ENCODE results near the gene FOXM1.

The FOXM1 gene, protein sequence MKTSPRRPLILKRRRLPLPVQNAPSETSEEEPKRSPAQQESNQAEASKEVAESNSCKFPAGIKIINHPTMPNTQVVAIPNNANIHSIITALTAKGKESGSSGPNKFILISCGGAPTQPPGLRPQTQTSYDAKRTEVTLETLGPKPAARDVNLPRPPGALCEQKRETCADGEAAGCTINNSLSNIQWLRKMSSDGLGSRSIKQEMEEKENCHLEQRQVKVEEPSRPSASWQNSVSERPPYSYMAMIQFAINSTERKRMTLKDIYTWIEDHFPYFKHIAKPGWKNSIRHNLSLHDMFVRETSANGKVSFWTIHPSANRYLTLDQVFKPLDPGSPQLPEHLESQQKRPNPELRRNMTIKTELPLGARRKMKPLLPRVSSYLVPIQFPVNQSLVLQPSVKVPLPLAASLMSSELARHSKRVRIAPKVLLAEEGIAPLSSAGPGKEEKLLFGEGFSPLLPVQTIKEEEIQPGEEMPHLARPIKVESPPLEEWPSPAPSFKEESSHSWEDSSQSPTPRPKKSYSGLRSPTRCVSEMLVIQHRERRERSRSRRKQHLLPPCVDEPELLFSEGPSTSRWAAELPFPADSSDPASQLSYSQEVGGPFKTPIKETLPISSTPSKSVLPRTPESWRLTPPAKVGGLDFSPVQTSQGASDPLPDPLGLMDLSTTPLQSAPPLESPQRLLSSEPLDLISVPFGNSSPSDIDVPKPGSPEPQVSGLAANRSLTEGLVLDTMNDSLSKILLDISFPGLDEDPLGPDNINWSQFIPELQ

DNA sequence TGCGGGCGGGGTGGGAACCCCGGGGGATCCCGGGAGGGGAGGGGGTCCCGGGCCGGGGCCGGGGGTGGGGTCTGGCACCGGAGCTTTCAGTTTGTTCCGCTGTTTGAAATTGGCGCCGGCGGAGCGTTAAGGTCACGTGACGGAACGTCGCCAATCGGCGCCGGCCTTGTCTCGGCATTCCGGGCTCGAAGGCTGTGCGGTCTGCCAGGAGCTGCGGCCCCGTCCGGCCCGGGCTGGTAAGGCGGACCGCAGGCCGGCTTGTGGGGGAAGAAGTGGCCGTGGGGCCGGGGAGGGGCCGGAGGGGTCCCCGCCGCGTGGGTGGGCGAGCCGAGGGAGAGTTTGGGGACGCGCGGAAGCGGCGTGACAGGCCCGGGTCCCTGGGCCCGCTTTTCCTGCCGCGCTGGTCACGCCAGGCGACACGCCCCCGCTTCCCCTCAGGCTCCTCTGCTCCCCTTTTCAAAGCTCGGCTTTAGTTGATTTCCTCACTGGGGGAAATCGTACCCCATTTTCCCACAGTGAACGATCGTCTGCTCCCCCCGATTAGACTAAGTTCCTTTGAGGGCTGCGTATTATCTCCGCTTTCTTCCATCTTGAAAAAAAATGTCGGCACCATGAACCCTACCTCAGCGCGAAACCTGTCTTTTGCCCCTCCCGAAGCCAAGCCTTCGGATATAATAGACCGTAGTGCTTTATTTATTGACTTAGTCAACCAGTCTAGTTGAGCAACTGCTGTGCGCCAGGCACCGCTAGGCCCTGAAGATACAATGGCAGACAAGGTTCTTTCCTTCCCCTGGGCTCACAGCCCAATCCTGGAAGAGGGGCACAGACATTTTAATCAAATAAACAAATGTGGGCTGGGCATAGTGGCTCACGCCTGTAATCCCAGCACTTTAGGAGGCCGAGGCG lies at the start of gene FOXM1, which contains the start of gene RHNO1:
FOXM1 (minus strand) TSS at position 128 of the 906 bp plus-strand sequence. CDS start 2,696 bp downstream, outside the sequence.
RHNO1 (plus strand) TSS at position 177 of the 906 bp plus-strand sequence. CDS start 8,144 bp downstream, outside the sequence.
- Histone ChIP-seq H3K9me3 (ENCODE audit: control insufficient read depth in 2 of 2, low read length in 2 of 2) (no peaks in the 10 kb centered on the region), H3K27me3 (ENCODE audit: control insufficient read depth in 2 of 2, insufficient read depth in 2 of 2, low read length in 2 of 2) (no peaks in the 10 kb centered on the region)

DNA sequence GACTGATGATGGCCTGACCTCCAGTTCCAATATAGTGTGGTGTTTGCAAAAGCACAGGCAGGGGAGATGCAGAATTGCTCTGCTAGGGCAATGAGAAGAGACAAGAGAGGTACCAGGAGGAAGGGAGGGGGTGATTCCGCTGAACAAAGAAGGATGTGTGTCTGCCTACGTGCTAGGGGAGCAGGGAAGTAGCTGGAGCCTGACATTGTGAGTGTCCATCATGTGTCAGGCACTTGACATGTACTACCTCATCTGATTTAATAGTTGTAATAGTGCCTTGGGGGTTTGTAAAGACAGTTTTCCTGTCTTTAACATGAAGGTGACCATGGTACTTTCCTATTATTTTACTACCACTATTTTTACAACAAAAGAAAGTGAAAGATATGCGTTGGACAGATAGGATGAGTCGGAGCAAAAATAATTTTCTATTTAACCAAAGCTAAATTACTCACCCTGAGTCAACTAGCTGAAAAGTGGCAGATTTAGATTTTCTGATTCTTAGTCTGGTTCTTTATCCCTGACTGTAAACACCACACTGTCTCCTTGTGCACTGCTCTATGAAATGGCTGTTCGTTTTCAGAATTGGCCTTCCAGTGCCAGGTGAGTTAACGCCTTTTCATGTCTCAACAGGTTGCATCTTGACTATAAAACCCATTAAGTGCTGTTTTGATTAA lies 48.5 kb upstream of the FOXM1 start:
- no peak overlapping the region for H3K9ac ChIP-seq (ENCODE audit: low read depth in 1 of 2, low read length in 2 of 2)
- H3K4me1 ChIP-seq (ENCODE audit: control insufficient read depth in 2 of 2, insufficient read depth in 2 of 2, low read length in 2 of 2): no peaks in the 10 kb centered on the region
- H3K27ac ChIP-seq (ENCODE audit: low read depth in 2 of 2, low read length in 2 of 2): no peak overlapping the region
- peaks cover 15 to 18% of the 10 kb centered on the region in 2 donors for H3K36me3 ChIP-seq (ENCODE audit: control insufficient read depth in 2 of 2, insufficient read depth in 2 of 2, low read length in 2 of 2)
- H3K27me3 ChIP-seq (ENCODE audit: control insufficient read depth in 2 of 2, insufficient read depth in 2 of 2, low read length in 2 of 2): no peaks in the 10 kb centered on the region
- H3K9me3 ChIP-seq (ENCODE audit: control insufficient read depth in 2 of 2, low read length in 2 of 2): no peaks in the 10 kb centered on the region
- H3K4me3 ChIP-seq (ENCODE audit: low read length in 2 of 2): no peak overlapping the region

More for the DNA sequence above, at the start of gene FOXM1, which contains the start of gene RHNO1:
- Histone ChIP-seq H3K27ac (ENCODE audit: low read depth in 2 of 2, low read length in 2 of 2) (peak within 1 kb of the TSS; percentile 94), H3K36me3 (ENCODE audit: control insufficient read depth in 2 of 2, insufficient read depth in 2 of 2, low read length in 2 of 2) (no peaks in the 10 kb centered on the region), H3K9ac (ENCODE audit: low read depth in 1 of 2, low read length in 2 of 2) (peak within 1 kb of the TSS; percentile 95 to 98), H3K4me3 (ENCODE audit: low read length in 2 of 2) (peak within 1 kb of the TSS; percentile 95 to 99), H3K4me1 (ENCODE audit: control insufficient read depth in 2 of 2, insufficient read depth in 2 of 2, low read length in 2 of 2) (peaks cover 13 to 16% of the 10 kb centered on the region in 2 donors)

DNA sequence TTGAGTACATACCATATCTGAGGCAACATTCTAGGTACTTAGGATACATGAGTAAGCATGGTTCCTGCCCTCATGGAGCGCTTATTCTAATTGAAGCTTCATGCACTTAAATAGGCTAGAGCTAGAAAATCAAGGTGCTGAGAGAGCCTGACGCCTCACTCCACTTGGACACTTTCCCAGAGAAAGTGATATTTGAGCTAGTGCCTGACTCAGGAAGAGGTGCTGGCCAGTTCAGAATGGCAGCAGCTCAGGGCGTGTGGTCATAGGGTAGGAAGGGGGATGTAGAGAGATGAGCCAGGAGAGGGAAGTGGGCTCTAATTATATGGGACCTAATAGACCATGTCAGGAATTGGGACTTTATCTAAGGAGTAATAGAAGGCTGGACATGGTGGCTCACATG lies 47.0 kb upstream of the FOXM1 start:
- Histone ChIP-seq H3K9me3 (ENCODE audit: control insufficient read depth in 2 of 2, low read length in 2 of 2) (no peaks in the 10 kb centered on the region), H3K4me1 (ENCODE audit: control insufficient read depth in 2 of 2, insufficient read depth in 2 of 2, low read length in 2 of 2) (no peaks in the 10 kb centered on the region), H3K36me3 (ENCODE audit: control insufficient read depth in 2 of 2, insufficient read depth in 2 of 2, low read length in 2 of 2) (peaks cover 13 to 18% of the 10 kb centered on the region in 2 donors), H3K9ac (ENCODE audit: low read depth in 1 of 2, low read length in 2 of 2) (no peak overlapping the region), H3K27me3 (ENCODE audit: control insufficient read depth in 2 of 2, insufficient read depth in 2 of 2, low read length in 2 of 2) (no peaks in the 10 kb centered on the region), H3K27ac (ENCODE audit: low read depth in 2 of 2, low read length in 2 of 2) (no peak overlapping the region), H3K4me3 (ENCODE audit: low read length in 2 of 2) (no peak overlapping the region)

DNA sequence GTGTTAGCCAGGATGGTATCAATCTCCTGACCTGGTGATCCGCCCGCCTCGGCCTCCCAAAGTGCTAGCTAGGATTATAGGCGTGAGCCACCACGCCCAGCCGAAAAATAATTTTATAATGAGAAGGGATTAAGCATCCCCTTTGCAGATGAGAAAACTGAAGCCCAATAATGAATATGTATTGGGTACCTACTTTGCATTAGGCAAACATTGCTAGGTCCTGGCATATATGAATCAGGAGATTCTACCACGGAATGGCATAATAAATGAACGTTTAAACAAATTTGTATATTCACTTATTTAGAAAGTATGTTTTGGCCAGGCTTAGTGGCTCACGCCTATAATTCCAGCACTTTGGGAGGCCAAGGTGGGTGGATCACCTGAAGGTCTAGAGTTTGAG lies 46.1 kb upstream of the FOXM1 start:
- Histone ChIP-seq H3K9ac (ENCODE audit: low read depth in 1 of 2, low read length in 2 of 2) (no peak overlapping the region), H3K4me3 (ENCODE audit: low read length in 2 of 2) (no peak overlapping the region), H3K9me3 (ENCODE audit: control insufficient read depth in 2 of 2, low read length in 2 of 2) (no peaks in the 10 kb centered on the region), H3K27me3 (ENCODE audit: control insufficient read depth in 2 of 2, insufficient read depth in 2 of 2, low read length in 2 of 2) (no peaks in the 10 kb centered on the region), H3K27ac (ENCODE audit: low read depth in 2 of 2, low read length in 2 of 2) (no peak overlapping the region), H3K4me1 (ENCODE audit: control insufficient read depth in 2 of 2, insufficient read depth in 2 of 2, low read length in 2 of 2) (no peaks in the 10 kb centered on the region), H3K36me3 (ENCODE audit: control insufficient read depth in 2 of 2, insufficient read depth in 2 of 2, low read length in 2 of 2) (peaks cover 13 to 18% of the 10 kb centered on the region in 2 donors)

DNA sequence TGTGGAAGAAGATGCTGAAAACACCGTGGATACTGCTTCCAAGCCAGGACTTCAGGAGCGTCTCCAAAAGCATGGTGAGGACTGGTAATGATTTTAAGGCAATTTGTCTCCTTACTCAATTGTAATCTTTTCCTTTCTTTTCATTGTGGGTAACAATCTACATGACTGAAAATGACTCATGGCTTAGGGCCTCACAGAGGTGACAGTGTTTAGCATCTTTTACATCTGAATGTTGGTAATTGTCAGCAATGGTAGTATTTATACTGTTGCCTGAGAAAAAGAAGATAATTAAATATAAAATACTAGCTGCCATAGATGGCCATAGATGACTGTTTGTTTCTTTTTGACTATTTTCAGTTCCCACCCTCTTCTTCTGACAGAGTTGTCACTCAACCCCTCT lies 45.4 kb upstream of the FOXM1 start:
- Histone ChIP-seq H3K27me3 (ENCODE audit: control insufficient read depth in 2 of 2, insufficient read depth in 2 of 2, low read length in 2 of 2) (no peaks in the 10 kb centered on the region), H3K4me3 (ENCODE audit: low read length in 2 of 2) (no peak overlapping the region), H3K9ac (ENCODE audit: low read depth in 1 of 2, low read length in 2 of 2) (no peak overlapping the region), H3K36me3 (ENCODE audit: control insufficient read depth in 2 of 2, insufficient read depth in 2 of 2, low read length in 2 of 2) (peaks cover 13 to 18% of the 10 kb centered on the region in 2 donors), H3K4me1 (ENCODE audit: control insufficient read depth in 2 of 2, insufficient read depth in 2 of 2, low read length in 2 of 2) (no peaks in the 10 kb centered on the region), H3K9me3 (ENCODE audit: control insufficient read depth in 2 of 2, low read length in 2 of 2) (no peaks in the 10 kb centered on the region), H3K27ac (ENCODE audit: low read depth in 2 of 2, low read length in 2 of 2) (no peak overlapping the region)

DNA sequence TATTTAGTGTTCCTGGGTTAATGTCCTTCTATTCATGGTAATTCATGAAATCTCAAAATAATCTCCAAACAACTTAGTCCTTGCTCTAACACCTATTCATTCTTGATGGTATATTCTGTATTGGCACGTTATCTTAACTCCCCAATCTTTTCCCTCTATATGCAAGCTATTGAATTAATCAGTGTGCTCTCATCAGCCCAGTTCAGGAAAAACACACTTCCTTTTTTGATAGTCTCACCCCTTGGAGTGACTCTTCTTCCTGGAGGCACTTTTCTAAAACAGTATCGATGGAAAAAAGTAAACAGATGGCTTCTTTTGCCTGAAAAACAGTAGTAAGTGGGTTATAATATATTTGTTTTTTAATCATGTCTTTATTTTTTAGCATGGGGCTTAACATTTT lies 42.3 kb upstream of the FOXM1 start:
- Histone ChIP-seq H3K9me3 (ENCODE audit: control insufficient read depth in 2 of 2, low read length in 2 of 2) (no peaks in the 10 kb centered on the region), H3K36me3 (ENCODE audit: control insufficient read depth in 2 of 2, insufficient read depth in 2 of 2, low read length in 2 of 2) (peaks cover 7 to 9% of the 10 kb centered on the region in 2 donors)

DNA sequence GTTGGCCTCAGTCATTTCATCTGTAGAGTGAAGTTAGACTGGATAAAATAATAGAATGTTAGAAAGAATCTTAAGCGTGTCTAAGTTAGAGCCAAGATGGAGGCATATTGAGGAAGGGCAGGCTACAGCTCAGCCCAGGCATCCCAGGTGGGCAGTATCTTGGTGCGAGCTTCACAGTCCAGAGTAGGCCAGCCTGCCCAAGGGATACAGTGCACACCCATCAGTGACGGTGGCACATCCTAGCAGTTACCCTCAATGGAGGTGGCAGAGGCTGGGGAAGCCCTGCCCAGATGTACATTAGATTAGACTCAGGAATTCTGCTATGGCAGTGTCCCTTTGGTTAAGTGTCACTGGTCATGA lies 35.2 kb upstream of the FOXM1 start:
- H3K36me3 ChIP-seq (ENCODE audit: control insufficient read depth in 2 of 2, insufficient read depth in 2 of 2, low read length in 2 of 2): peaks cover 0 to 9% of the 10 kb centered on the region in 2 donors
- no peak overlapping the region for H3K9ac ChIP-seq (ENCODE audit: low read depth in 1 of 2, low read length in 2 of 2)
- H3K4me1 ChIP-seq (ENCODE audit: control insufficient read depth in 2 of 2, insufficient read depth in 2 of 2, low read length in 2 of 2): no peaks in the 10 kb centered on the region
- H3K4me3 ChIP-seq (ENCODE audit: low read length in 2 of 2): no peak overlapping the region
- no peaks in the 10 kb centered on the region for H3K27me3 ChIP-seq (ENCODE audit: control insufficient read depth in 2 of 2, insufficient read depth in 2 of 2, low read length in 2 of 2)
- H3K9me3 ChIP-seq (ENCODE audit: control insufficient read depth in 2 of 2, low read length in 2 of 2): no peaks in the 10 kb centered on the region
- H3K27ac ChIP-seq (ENCODE audit: low read depth in 2 of 2, low read length in 2 of 2): no peak overlapping the region

More for the DNA sequence above, 42.3 kb upstream of the FOXM1 start:
- no peak overlapping the region for H3K9ac ChIP-seq (ENCODE audit: low read depth in 1 of 2, low read length in 2 of 2)
- no peaks in the 10 kb centered on the region for H3K27me3 ChIP-seq (ENCODE audit: control insufficient read depth in 2 of 2, insufficient read depth in 2 of 2, low read length in 2 of 2)
- H3K4me1 ChIP-seq (ENCODE audit: control insufficient read depth in 2 of 2, insufficient read depth in 2 of 2, low read length in 2 of 2): no peaks in the 10 kb centered on the region
- H3K27ac ChIP-seq (ENCODE audit: low read depth in 2 of 2, low read length in 2 of 2): no peak overlapping the region
- no peak overlapping the region for H3K4me3 ChIP-seq (ENCODE audit: low read length in 2 of 2)

DNA sequence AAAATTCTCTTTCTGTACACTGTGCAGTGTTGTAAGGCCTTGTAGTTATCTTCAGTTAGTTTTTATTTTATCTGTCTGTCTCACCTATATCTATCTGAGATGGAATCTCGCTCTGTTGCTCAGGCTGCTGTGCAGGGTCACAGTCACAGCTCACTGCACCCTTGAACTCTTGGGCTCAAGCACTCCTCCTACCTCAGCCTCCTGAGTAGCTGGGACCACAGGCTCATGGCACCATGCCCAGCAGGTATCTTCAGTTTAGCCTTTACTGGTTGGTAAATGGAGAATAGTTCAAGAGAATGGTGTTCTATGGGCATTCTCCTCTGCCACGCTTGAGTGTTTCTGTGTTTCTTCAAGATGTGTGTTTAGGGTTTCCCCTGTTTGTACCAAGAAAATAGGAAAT lies 27.3 kb upstream of the FOXM1 start:
- Histone ChIP-seq H3K4me1 (ENCODE audit: control insufficient read depth in 2 of 2, insufficient read depth in 2 of 2, low read length in 2 of 2) (no peaks in the 10 kb centered on the region), H3K9ac (ENCODE audit: low read depth in 1 of 2, low read length in 2 of 2) (no peak overlapping the region)

DNA sequence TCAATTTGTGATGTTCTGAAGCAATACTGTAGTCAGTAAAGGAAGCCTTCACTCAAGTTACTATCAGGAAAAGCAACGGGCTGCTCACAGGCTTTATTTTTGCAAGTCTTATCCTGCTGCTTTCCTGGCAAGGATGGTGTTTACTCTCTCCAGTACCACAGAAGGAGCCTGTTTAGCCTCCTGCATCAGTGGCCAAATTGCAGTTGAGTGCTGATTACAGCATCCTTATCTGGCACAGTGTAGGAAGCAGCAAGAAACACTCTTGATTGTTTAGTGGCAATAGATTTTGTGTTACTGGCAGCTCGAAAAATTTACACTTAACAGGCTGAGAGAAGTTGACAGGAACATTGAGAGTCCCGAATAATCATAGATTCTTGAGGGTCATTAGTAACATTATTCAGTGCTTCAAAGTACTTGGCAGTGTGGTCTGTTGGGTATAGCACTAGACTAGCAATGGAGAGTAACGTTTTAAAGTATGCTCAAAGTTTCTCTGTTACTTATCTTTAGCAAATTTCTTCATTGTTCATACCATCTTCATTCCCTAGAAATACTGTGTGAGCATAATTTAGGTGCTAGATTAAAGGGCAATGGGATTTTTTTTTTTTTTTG lies 25.4 kb upstream of the FOXM1 start:
- Histone ChIP-seq H3K4me3 (ENCODE audit: low read length in 2 of 2) (no peak overlapping the region), H3K9me3 (ENCODE audit: control insufficient read depth in 2 of 2, low read length in 2 of 2) (no peaks in the 10 kb centered on the region)

More for the DNA sequence above, 27.3 kb upstream of the FOXM1 start:
- no peaks in the 10 kb centered on the region for H3K36me3 ChIP-seq (ENCODE audit: control insufficient read depth in 2 of 2, insufficient read depth in 2 of 2, low read length in 2 of 2)
- H3K27ac ChIP-seq (ENCODE audit: low read depth in 2 of 2, low read length in 2 of 2): no peak overlapping the region
- no peak overlapping the region for H3K4me3 ChIP-seq (ENCODE audit: low read length in 2 of 2)
- no peaks in the 10 kb centered on the region for H3K27me3 ChIP-seq (ENCODE audit: control insufficient read depth in 2 of 2, insufficient read depth in 2 of 2, low read length in 2 of 2)
- H3K9me3 ChIP-seq (ENCODE audit: control insufficient read depth in 2 of 2, low read length in 2 of 2): no peaks in the 10 kb centered on the region

More for the DNA sequence above, 25.4 kb upstream of the FOXM1 start:
- H3K4me1 ChIP-seq (ENCODE audit: control insufficient read depth in 2 of 2, insufficient read depth in 2 of 2, low read length in 2 of 2): no peaks in the 10 kb centered on the region
- H3K36me3 ChIP-seq (ENCODE audit: control insufficient read depth in 2 of 2, insufficient read depth in 2 of 2, low read length in 2 of 2): no peaks in the 10 kb centered on the region
- H3K27me3 ChIP-seq (ENCODE audit: control insufficient read depth in 2 of 2, insufficient read depth in 2 of 2, low read length in 2 of 2): no peaks in the 10 kb centered on the region
- no peak overlapping the region for H3K9ac ChIP-seq (ENCODE audit: low read depth in 1 of 2, low read length in 2 of 2)
- H3K27ac ChIP-seq (ENCODE audit: low read depth in 2 of 2, low read length in 2 of 2): no peak overlapping the region
